Neutrophil (primary cell): ENCODE data around the gene ARL13A.
"Not testable (repeated sequence)": the region's sequence is repeated elsewhere in the genome, so short reads cannot be mapped to it uniquely, and the experiment has no call there.

Experiments
- H3K27ac ChIP-seq: fragments of 200-600 bp; sonication (generic); 2 replicates; pipeline ENCODE4 v1.5.1; 2016; ENCODE audit warnings: mild to moderate bottlenecking, moderate library complexity
- H3K27me3 ChIP-seq: fragments of 200-600 bp; sonication (generic); 2 replicates; pipeline ENCODE4 v1.6.0; 2016; ENCODE audit warnings: mild to moderate bottlenecking
- H3K36me3 ChIP-seq: fragments of 200-600 bp; sonication (generic); 2 replicates; pipeline ENCODE4 v1.5.1; 2017
- H3K4me1 ChIP-seq, 2 experiments: fragments of 200-600 bp in 1 of 2; sonication (generic) in 1 of 2; 1 replicate in 1 of 2; 2 replicates in 1 of 2; pipeline versions ENCODE4 v1.5.1 to v1.6.1; 2013 to 2016; ENCODE audit warnings: low read depth in 1 of 2, low read length in 1 of 2, mild to moderate bottlenecking in 1 of 2, moderate library complexity in 1 of 2; ENCODE audit not compliant: control insufficient read depth in 1 of 2, insufficient read depth in 1 of 2
- H3K4me3 ChIP-seq, 2 experiments: fragments of 200-600 bp in 1 of 2; sonication (generic) in 1 of 2; 1 replicate in 1 of 2; 2 replicates in 1 of 2; pipeline ENCODE4 v1.5.1; 2013 to 2016; ENCODE audit warnings: low read depth in 1 of 2, low read length in 1 of 2, mild to moderate bottlenecking in 1 of 2, moderate library complexity in 1 of 2
- H3K9me3 ChIP-seq: fragments of 200-600 bp; sonication (generic); 2 replicates; pipeline ENCODE4 v1.5.1; 2016
- TF ChIP-seq, protein P1 (sequence below): fragments of 200-600 bp; sonication (generic); IDR thresholded peaks from 2 replicates; pipeline ENCODE4 v1.5.1; 2016; ENCODE audit warnings: antibody characterized with exemption

ARL13A gene

DNA sequence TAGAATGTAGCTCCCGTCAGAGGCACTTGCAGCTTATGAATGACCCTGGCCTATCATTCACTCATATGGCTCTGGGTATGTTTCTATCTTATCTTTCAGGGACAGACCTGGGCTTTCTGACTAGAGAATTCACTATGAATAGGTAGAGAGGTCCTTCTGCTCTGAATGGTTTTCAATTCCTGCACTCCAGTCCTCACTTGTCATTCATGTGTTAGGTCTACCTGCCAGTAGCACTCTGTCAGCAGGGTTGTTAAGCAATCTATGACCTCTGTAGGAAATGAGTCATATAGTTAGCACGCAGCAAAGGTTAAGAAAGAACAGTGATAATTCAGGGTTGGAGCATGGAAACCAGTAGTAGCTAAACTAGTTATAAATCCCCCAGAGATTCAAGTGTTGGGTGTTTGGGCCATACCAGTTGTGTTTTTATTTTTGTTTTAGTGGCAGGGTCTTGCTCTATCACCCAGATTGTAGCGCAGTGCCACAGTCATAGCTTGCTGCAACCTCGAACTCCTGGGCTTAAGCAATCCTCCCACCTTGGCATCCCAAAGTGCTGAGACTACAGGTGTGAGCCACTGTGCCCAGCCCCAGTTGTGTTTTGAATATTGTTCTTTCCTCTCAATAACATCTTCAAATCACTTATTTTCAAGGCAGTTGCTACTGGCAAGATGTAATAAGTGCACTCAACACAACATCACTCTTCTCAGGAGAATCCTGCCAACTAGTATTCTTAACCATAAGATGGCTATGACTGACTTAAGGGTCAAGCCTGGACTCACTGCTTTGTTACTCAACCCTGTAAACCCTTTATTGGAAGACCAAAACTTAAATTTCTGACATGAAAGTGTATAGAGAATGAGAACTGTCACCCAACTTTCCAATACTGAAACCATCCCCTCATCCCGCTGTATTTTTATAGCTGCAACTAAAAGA lies 25.1 kb downstream of the ARL13A start:
- Histone ChIP-seq H3K27ac (no peak overlapping the region), H3K4me1 (peaks cover 11% of the 10 kb centered on the region in 2 experiments), H3K27me3 (no peaks in the 10 kb centered on the region), H3K4me3 (no peak overlapping the region), H3K9me3 (no peaks in the 10 kb centered on the region), H3K36me3 (no peaks in the 10 kb centered on the region)
- TF ChIP-seq, protein P1, sequence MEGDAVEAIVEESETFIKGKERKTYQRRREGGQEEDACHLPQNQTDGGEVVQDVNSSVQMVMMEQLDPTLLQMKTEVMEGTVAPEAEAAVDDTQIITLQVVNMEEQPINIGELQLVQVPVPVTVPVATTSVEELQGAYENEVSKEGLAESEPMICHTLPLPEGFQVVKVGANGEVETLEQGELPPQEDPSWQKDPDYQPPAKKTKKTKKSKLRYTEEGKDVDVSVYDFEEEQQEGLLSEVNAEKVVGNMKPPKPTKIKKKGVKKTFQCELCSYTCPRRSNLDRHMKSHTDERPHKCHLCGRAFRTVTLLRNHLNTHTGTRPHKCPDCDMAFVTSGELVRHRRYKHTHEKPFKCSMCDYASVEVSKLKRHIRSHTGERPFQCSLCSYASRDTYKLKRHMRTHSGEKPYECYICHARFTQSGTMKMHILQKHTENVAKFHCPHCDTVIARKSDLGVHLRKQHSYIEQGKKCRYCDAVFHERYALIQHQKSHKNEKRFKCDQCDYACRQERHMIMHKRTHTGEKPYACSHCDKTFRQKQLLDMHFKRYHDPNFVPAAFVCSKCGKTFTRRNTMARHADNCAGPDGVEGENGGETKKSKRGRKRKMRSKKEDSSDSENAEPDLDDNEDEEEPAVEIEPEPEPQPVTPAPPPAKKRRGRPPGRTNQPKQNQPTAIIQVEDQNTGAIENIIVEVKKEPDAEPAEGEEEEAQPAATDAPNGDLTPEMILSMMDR: no peak

DNA sequence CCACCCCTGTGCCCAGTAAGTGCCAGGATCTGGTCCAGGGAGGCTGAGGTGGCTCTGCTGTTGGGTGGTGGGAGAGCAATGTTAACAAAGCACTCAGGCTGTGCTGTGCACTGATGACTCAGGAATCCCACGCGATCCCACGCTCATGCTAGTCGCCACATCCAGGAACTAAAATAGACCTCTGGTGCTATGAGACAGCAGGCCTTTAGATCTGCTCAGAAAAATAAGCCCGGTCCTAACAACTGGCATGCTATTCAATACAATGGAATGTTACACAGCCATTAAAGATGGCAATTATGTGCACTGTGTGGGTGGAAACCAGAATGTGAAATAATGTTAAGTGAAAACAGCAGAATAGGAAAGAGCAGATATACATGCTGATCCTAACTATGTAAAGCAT lies 26.0 kb downstream of the ARL13A start:
- Histone ChIP-seq H3K9me3 (no peaks in the 10 kb centered on the region), H3K4me3 (no peak overlapping the region), H3K27ac (no peak overlapping the region), H3K36me3 (no peaks in the 10 kb centered on the region), H3K27me3 (no peaks in the 10 kb centered on the region), H3K4me1 (peaks cover 11% of the 10 kb centered on the region in 2 experiments)
- TF ChIP-seq, protein P1: no peak

DNA sequence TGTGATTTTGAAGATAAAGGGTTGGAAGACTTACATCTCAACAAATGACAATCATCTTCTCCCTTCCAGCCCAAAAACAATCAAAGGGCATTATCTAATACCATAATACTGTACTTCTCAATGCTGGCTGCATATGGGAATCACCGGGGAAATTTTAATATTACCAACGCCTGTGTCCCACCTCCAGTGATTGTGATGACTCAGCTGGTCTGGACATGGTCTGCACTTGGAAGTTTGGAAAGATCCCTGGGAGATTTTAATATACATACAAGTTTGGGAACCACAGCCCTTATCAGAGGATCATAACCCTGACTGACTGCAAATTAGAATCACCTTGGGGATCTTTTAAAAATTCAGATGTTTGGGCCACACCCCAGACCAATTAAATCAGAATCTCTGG lies 29.9 kb downstream of the ARL13A start:
- Histone ChIP-seq H3K36me3 (peaks cover 9% of the 10 kb centered on the region), H3K4me1 (peaks cover 4% of the 10 kb centered on the region in 2 experiments), H3K4me3 (no peak overlapping the region), H3K9me3 (no peaks in the 10 kb centered on the region), H3K27ac (no peak overlapping the region), H3K27me3 (no peaks in the 10 kb centered on the region)
- TF ChIP-seq, protein P1: no peak

DNA sequence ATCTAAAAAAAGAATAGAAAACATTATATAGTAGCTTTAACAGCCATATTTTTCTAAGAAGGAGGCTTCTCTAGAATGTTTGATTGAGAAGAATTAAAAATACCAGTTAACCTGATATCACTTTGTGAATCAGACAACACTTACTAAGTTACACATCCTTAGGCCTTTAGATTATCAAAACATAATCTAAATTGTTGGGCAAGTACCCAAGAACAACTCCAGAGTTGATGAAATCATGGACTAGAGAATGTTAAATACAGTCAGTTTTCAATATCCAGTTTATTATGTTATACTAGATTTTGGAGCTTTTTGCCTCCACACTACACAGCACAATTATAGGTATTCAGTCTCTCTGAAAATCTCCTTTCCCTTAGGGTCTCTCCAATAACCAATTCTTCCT lies 39.6 kb downstream of the ARL13A start:
- no peaks in the 10 kb centered on the region for H3K9me3 ChIP-seq
- no peaks in the 10 kb centered on the region for H3K27me3 ChIP-seq
- no peak overlapping the region for H3K27ac ChIP-seq
- H3K4me1 ChIP-seq: no peaks in the 10 kb centered on the region
- TF ChIP-seq, protein P1: no peak
- peaks cover 66% of the 10 kb centered on the region for H3K36me3 ChIP-seq
- H3K4me3 ChIP-seq: no peak overlapping the region

DNA sequence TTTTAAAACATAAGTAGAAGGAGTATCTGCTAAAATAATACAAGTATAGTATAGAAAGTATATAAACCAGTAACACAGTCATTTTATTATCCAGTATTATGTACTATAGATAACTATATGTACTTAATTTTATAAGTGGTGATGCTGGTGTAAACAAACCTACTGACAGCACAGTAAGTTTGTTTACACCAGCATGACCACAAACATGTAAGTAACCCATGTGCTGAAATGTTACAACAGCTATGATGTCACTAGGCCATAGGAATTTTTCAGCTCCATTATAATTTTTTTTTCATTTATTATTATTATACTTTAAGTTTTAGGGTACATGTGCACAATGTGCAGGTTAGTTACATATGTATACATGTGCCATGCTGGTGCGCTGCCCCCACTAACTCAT lies 42.5 kb downstream of the ARL13A start:
- H3K9me3 ChIP-seq, H3K27ac ChIP-seq, H3K4me1 ChIP-seq, H3K4me3 ChIP-seq, H3K27me3 ChIP-seq: not testable (repeated sequence)
- H3K36me3 ChIP-seq: peaks cover 63% of the 10 kb centered on the region

DNA sequence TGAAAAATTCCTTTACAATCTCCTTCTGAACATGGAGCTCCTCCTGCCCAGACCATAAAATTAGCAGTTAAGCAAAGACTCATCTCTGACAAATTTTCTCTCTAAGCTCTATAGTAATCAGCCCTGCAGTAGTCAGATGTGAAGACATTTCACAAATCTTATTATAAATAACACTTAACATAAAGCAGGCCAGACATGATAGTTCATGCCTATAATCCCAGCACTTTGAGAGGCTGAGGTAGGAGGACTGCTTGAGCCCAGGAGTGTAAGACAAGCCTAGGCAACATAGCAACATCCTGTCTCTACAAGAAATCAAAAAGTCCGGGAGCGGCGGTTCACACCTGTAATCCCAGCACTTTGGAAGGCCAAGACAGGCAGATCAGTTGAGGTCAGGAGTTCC lies 52.5 kb downstream of the ARL13A start:
- H3K9me3 ChIP-seq: no peaks in the 10 kb centered on the region
- H3K36me3 ChIP-seq: peaks cover 65% of the 10 kb centered on the region
- no peaks in the 10 kb centered on the region for H3K4me1 ChIP-seq
- no peaks in the 10 kb centered on the region for H3K27me3 ChIP-seq
- TF ChIP-seq, protein P1: no peak
- H3K4me3 ChIP-seq: no peak overlapping the region
- H3K27ac ChIP-seq: no peak overlapping the region
